Pancreas (tissue), 10 donors: ENCODE results near the gene KCNA2. TPM values are rescaled to one million over a fixed set of nuclear protein-coding genes. Genes with fewer than 3 reads are reported as not detected.

Experiments
- ATAC-seq, 4 donors: fragments of 200-7000 bp; cut with Tn5 transposase; one replicate each; pipeline versions ENCODE4 v1.8.0 to v1.9.1; 2020; ENCODE audit warnings: mild to moderate bottlenecking in 4 of 4, moderate library complexity in 4 of 4
- DNase-seq, 6 donors: peaks; one replicate each; pipeline ENCODE4 v3.0.0-alpha.2; 2020
- FAIRE-seq: peaks from 2 replicates; lab custom pipeline; 2012; peaks lifted over from hg19 to GRCh38; lab: Jason Lieb, UNC
- H3K27ac ChIP-seq, 4 donors: fragments of 200-600 bp; sonication (generic); 1 replicate in 3 of 4; 2 replicates in 1 of 4; pipeline versions ENCODE4 v1.5.0 to v1.8.0; 2020
- H3K27me3 ChIP-seq, 4 donors: fragments of 200-600 bp; one replicate each; pipeline ENCODE4 v1.8.0; 2021
- H3K36me3 ChIP-seq, 3 donors: fragments of 200-600 bp; sonication (generic) in 1 of 3; one replicate each; pipeline versions ENCODE4 v1.5.0 to v1.8.0; 2020 to 2021
- H3K4me1 ChIP-seq, 3 donors: fragments of 200-600 bp; one replicate each; pipeline ENCODE4 v1.8.0; 2021
- H3K4me3 ChIP-seq, 4 donors: fragments of 200-600 bp; sonication (generic) in 2 of 4; one replicate each; pipeline versions ENCODE4 v1.5.0 to v1.8.0; 2020 to 2021
- H3K9me3 ChIP-seq, 4 donors: fragments of 200-600 bp; one replicate each; pipeline ENCODE4 v1.8.0; 2021
- WGBS, 2 donors: extraction: QIAGEN DNeasy Blood & Tissue Kit; methylation state at CpG; one replicate each; pipeline ENCODE4 v1.1.7; 2013; 5-methylcytosine and 5-hydroxymethylcytosine counted together
- intact Hi-C, 3 donors: fragments of 100-400 bp; cut with DNase I; formaldehyde crosslinking; loops; one replicate each; pipeline versions ENCODE4 v1.11.1 to v1.14.2; 2022
- polyA plus RNA-seq, 2 donors: library from polyadenylated mRNA; stranded (reverse); fragments of 200-250 nt; gene quantifications; one replicate each; pipeline ENCODE4 v1.2.3, GENCODE V29; 2013
- total RNA-seq, 6 donors: library from RNA; stranded (reverse); fragmentation: NEBNext Ultra II Directional in 4 of 6; extraction: Animal tissue kit (Norgen Biotek cat#: 25700) in 4 of 6; gene quantifications; one replicate each; pipeline versions ENCODE4 v1.2.1 to v1.2.4, GENCODE V29; 2021 to 2023
- TF ChIP-seq, protein P1 (sequence below), 4 donors: fragments of 200-600 bp; sonication (generic) in 3 of 4; IDR thresholded peaks; one replicate each; pipeline versions ENCODE4 v1.5.0 to v1.8.0; 2021; ENCODE audit warnings: antibody characterized with exemption in 4 of 4
- donor health status: healthy with polysubstance abuse.
- donor health status: DM: no; HTN: no; CAD: no; lungs with moderate emphysema.
- donor health status: DM: no; HTN: no; CAD: no.
- donor health status: control.
- donor health status: control.
- donor health status: Bipolar disorder and iron deficiency.
- donor health status: DM: yes; HTN: yes; CAD: no.
- donor health status: DM: no; HTN: no; CAD: no.
- donor health status: DM: no; HTN: no; CAD: no.
- donor health status: DM: yes; HTN: yes; CAD: no.

The KCNA2 gene
- total and polyA plus RNA-seq, 8 donors = 0.21 to 1.6 (median 0.64) TPM

DNA sequence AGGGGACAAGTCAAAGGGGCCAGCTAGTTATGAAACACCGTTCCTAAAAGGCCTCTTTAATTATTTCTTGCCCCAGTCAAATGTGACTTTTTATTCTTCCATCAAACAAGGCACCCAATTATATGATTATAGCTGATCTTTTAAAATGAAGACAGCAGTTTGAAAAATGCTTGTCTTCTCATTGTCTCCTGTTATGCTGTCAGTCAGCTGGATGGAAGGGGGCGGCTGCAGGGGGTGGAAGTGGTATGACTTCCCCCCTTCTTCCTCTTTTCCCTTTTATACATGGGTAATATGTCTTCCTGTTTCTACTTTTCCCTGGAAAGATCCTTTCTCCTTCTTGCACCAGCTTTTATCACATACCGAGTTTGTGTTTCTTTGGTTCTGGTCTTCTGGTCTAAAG lies 61.4 kb downstream of the KCNA2 start:
- no peak for FAIRE-seq

More for the DNA sequence above, 61.4 kb downstream of the KCNA2 start:
- no peaks in the 10 kb centered on the region for H3K9me3 ChIP-seq
- TF ChIP-seq, protein P1, sequence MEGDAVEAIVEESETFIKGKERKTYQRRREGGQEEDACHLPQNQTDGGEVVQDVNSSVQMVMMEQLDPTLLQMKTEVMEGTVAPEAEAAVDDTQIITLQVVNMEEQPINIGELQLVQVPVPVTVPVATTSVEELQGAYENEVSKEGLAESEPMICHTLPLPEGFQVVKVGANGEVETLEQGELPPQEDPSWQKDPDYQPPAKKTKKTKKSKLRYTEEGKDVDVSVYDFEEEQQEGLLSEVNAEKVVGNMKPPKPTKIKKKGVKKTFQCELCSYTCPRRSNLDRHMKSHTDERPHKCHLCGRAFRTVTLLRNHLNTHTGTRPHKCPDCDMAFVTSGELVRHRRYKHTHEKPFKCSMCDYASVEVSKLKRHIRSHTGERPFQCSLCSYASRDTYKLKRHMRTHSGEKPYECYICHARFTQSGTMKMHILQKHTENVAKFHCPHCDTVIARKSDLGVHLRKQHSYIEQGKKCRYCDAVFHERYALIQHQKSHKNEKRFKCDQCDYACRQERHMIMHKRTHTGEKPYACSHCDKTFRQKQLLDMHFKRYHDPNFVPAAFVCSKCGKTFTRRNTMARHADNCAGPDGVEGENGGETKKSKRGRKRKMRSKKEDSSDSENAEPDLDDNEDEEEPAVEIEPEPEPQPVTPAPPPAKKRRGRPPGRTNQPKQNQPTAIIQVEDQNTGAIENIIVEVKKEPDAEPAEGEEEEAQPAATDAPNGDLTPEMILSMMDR (IDR thresholded peaks at IDR 0.05) = no peak
- H3K4me1 ChIP-seq = no peaks in the 10 kb centered on the region
- no peak overlapping the region for H3K4me3 ChIP-seq
- intact Hi-C loops = no loop called here
- no peak for DNase-seq
- no peaks in the 10 kb centered on the region for H3K36me3 ChIP-seq
- WGBS, 2 donors = 47 to 57% methylated on average over 3 of the region's 3 CpGs
- ATAC-seq = no peak
- H3K27ac ChIP-seq = no peak overlapping the region
- no peaks in the 10 kb centered on the region for H3K27me3 ChIP-seq

Other genes with a start within 250 kb of the KCNA2 start
- 1 to 10 TPM in 2 of 6 donors, under 1 TPM in 4; 0.32 to 1.8 (median 0.71) TPM for gene SLC16A4, start 215.3 kb downstream of the KCNA2 start, total RNA-seq
- gene SLC16A4, start 215.3 kb downstream of the KCNA2 start, polyA plus RNA-seq = under 1 TPM; 0.52 to 0.53 TPM
- 10 to 100 TPM; 29.0 to 63.9 (median 36.8) TPM for gene LAMTOR5, start 198.7 kb downstream of the KCNA2 start, total RNA-seq
- gene LAMTOR5, start 198.7 kb downstream of the KCNA2 start, polyA plus RNA-seq = 100 to 1,000 TPM; 107 to 159 TPM
- gene PROK1, start 155.2 kb downstream of the KCNA2 start, total RNA-seq = under 1 TPM in 1 of 6 donors, not detected in 5; 0.12 TPM
- gene PROK1, start 155.2 kb downstream of the KCNA2 start, polyA plus RNA-seq = under 1 TPM in 1 of 2 donors, not detected in 1; 0.53 TPM
- not detected for gene KCNA10, start 87.2 kb downstream of the KCNA2 start, total RNA-seq
- not detected for gene KCNA10, start 87.2 kb downstream of the KCNA2 start, polyA plus RNA-seq
- 1 to 10 TPM in 1 of 6 donors, under 1 TPM in 5; 0.37 to 1.2 (median 0.58) TPM for gene KCNA3, start 68.6 kb upstream of the KCNA2 start, total RNA-seq
- gene KCNA3, start 68.6 kb upstream of the KCNA2 start, polyA plus RNA-seq = under 1 TPM; 0.08 to 0.70 TPM